ENCODE measurements around the gene HELT. TPM values are rescaled to one million over a fixed set of nuclear protein-coding genes. Genes with fewer than 3 reads are reported as not detected.

The HELT gene
- total RNA-seq, 1 donor from 2014 or later: not detected

DNA sequence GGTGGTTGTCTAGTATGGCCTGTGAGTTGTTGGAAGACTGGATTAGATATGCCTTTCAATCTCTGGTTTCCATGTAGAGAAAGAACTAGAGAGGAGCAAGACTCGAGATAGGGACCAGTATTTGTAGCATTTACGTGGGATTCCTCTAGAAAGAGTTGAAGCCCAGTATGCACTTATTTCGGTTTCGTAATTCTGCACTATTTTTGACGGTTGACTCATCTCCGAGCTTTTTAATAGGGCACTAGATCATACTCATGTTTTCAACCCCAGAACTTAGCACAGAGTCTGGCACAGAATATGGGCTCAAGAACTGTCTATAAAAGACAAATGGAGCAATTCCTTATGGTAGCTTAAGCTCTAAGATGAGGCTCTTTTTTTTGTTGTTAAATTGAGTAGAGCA lies 15.7 kb downstream of the HELT start:
- H3K27ac ChIP-seq: no peak overlapping the region
- H3K27ac Mint-ChIP-seq: no peak overlapping the region
- peaks cover 38% of the 10 kb centered on the region for H3K27me3 ChIP-seq
- H3K4me1 ChIP-seq: no peaks in the 10 kb centered on the region
- H3K9me3 ChIP-seq (ENCODE audit: low read depth): no peaks in the 10 kb centered on the region
- H3K36me3 Mint-ChIP-seq: no peaks in the 10 kb centered on the region
- peaks cover 5% of the 10 kb centered on the region for H3K9me3 Mint-ChIP-seq
- no peaks in the 10 kb centered on the region for H3F3A ChIP-seq (ENCODE audit: low read depth)
- TF ChIP-seq EZH2 (IDR thresholded peaks at IDR 0.05) (no peak), EZH2phosphoT487 (IDR thresholded peaks at IDR 0.05) (no peak)
- TF ChIP-seq, protein P1, sequence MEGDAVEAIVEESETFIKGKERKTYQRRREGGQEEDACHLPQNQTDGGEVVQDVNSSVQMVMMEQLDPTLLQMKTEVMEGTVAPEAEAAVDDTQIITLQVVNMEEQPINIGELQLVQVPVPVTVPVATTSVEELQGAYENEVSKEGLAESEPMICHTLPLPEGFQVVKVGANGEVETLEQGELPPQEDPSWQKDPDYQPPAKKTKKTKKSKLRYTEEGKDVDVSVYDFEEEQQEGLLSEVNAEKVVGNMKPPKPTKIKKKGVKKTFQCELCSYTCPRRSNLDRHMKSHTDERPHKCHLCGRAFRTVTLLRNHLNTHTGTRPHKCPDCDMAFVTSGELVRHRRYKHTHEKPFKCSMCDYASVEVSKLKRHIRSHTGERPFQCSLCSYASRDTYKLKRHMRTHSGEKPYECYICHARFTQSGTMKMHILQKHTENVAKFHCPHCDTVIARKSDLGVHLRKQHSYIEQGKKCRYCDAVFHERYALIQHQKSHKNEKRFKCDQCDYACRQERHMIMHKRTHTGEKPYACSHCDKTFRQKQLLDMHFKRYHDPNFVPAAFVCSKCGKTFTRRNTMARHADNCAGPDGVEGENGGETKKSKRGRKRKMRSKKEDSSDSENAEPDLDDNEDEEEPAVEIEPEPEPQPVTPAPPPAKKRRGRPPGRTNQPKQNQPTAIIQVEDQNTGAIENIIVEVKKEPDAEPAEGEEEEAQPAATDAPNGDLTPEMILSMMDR (IDR thresholded peaks at IDR 0.05): no peak
- no peak overlapping the region for H3K4me2 ChIP-seq
- no peak overlapping the region for H3K4me3 ChIP-seq
- DNase-seq (ENCODE audit: low spot score): no peak
- H3K27me3 Mint-ChIP-seq (ENCODE audit: insufficient read depth, low read depth): peaks cover 12% of the 10 kb centered on the region
- no peak overlapping the region for H3K9ac ChIP-seq
- no peaks in the 10 kb centered on the region for H3K4me1 Mint-ChIP-seq
- no peak overlapping the region for H2AFZ ChIP-seq (replicated peaks)
- no peaks in the 10 kb centered on the region for H3K79me2 ChIP-seq (ENCODE audit: low read depth)
- no peaks in the 10 kb centered on the region for H3K36me3 ChIP-seq
- H4K20me1 ChIP-seq (ENCODE audit: low read depth): no peaks in the 10 kb centered on the region
- no peak overlapping the region for H3K4me3 Mint-ChIP-seq

DNA sequence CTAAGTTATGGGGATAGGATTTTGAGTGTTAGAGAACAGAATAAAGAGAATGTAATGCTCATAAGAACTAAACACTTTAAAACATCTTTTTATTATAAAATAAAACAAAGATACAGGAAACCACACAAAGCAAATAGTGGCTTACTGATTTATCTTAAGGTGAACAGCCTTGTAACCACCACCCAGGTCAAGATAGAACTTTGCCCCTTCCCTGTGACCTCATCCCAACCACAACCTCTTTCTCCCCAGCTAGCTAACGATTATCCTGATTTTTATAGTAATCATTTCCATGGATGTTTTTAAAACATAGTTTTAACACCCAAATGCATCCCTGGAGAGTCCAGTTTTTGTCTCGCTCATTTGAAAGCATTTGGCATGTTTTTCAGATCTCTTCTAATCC lies 17.0 kb downstream of the HELT start:
- Histone ChIP-seq H4K20me1 (ENCODE audit: low read depth) (no peaks in the 10 kb centered on the region), H3K9me3 (ENCODE audit: low read depth) (no peaks in the 10 kb centered on the region), H3K27me3 (peaks cover 24% of the 10 kb centered on the region), H2AFZ (replicated peaks) (no peak overlapping the region), H3K79me2 (ENCODE audit: low read depth) (no peaks in the 10 kb centered on the region), H3K4me3 (no peak overlapping the region), H3K4me2 (no peak overlapping the region), H3K9ac (no peak overlapping the region), H3F3A (ENCODE audit: low read depth) (no peaks in the 10 kb centered on the region), H3K4me1 (no peaks in the 10 kb centered on the region), H3K27ac (no peak overlapping the region), H3K36me3 (no peaks in the 10 kb centered on the region)
- no peak for DNase-seq (ENCODE audit: low spot score)
- Mint-ChIP-seq H3K4me3 (no peak overlapping the region), H3K27ac (no peak overlapping the region), H3K4me1 (peaks cover 3% of the 10 kb centered on the region), H3K36me3 (no peaks in the 10 kb centered on the region), H3K27me3 (ENCODE audit: insufficient read depth, low read depth) (peaks cover 17% of the 10 kb centered on the region), H3K9me3 (peaks cover 5% of the 10 kb centered on the region)
- TF ChIP-seq, protein P1 (IDR thresholded peaks at IDR 0.05): no peak
- TF ChIP-seq EZH2 (IDR thresholded peaks at IDR 0.05): no peak

DNA sequence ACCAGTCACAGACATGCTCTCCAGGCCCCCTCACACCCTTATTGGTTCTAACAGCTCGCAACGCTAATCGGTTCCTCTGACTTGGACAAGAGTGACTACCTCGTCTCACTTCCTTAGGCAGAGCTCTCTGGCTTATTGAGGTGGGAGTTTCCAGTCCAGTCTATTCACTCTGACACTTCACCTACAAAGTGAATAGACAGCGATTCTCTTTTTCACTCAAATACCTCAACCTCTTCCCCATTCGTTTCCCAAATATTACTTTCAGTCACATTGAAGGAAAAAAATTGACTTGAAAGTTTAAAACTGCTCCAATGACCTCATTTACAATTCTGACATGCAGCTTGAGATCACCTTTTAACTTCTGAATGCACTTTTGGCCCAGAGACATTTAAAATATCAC lies 17.7 kb downstream of the HELT start:
- Mint-ChIP-seq H3K9me3 (peaks cover 5% of the 10 kb centered on the region), H3K4me3 (no peak overlapping the region), H3K4me1 (peaks cover 3% of the 10 kb centered on the region), H3K27me3 (ENCODE audit: insufficient read depth, low read depth) (peaks cover 16% of the 10 kb centered on the region), H3K27ac (no peak overlapping the region), H3K36me3 (no peaks in the 10 kb centered on the region)
- DNase-seq (ENCODE audit: low spot score): no peak
- Histone ChIP-seq H3K36me3 (no peaks in the 10 kb centered on the region), H3K27me3 (peaks cover 18% of the 10 kb centered on the region), H3K4me3 (no peak overlapping the region), H3K9ac (no peak overlapping the region), H2AFZ (replicated peaks) (no peak overlapping the region), H3K4me2 (no peak overlapping the region), H3K4me1 (no peaks in the 10 kb centered on the region), H3K9me3 (ENCODE audit: low read depth) (no peaks in the 10 kb centered on the region), H3F3A (ENCODE audit: low read depth) (no peaks in the 10 kb centered on the region), H4K20me1 (ENCODE audit: low read depth) (no peaks in the 10 kb centered on the region), H3K27ac (no peak overlapping the region), H3K79me2 (ENCODE audit: low read depth) (no peaks in the 10 kb centered on the region)
- no peak for TF ChIP-seq EZH2phosphoT487 (IDR thresholded peaks at IDR 0.05)
- TF ChIP-seq, protein P1 (IDR thresholded peaks at IDR 0.05): no peak

DNA sequence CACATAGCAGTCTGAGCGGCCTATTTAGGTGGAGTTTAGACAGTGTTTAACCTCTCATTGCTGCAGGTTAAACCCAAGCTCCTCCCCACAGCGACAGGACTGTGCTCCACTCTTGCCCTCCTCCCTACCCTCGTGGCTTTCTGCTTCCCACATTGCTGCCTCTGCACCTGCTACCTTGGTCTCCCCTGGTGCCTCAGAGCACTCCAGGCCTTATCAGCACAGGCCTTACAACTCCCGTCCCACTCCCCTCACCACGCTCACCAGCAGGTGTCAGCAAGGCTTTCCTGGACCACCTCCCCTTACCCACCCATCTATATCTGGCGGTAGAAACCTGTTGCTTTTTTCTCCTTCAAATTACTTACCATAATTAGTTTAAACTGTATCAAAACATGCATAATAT lies 18.6 kb downstream of the HELT start:
- no peaks in the 10 kb centered on the region for H3K9me3 ChIP-seq (ENCODE audit: low read depth)
- peaks cover 3% of the 10 kb centered on the region for H3K4me1 Mint-ChIP-seq
- H3K4me3 ChIP-seq: no peak overlapping the region
- no peaks in the 10 kb centered on the region for H3K79me2 ChIP-seq (ENCODE audit: low read depth)
- peaks cover 16% of the 10 kb centered on the region for H3K27me3 ChIP-seq
- no peak overlapping the region for H3K27ac Mint-ChIP-seq
- no peaks in the 10 kb centered on the region for H4K20me1 ChIP-seq (ENCODE audit: low read depth)
- TF ChIP-seq, protein P1 (IDR thresholded peaks at IDR 0.05): peak; percentile 34
- TF ChIP-seq EZH2 (IDR thresholded peaks at IDR 0.05) (no peak), EZH2phosphoT487 (IDR thresholded peaks at IDR 0.05) (no peak)
- peaks cover 5% of the 10 kb centered on the region for H3K9me3 Mint-ChIP-seq
- H3K27me3 Mint-ChIP-seq (ENCODE audit: insufficient read depth, low read depth): peaks cover 12% of the 10 kb centered on the region
- no peak overlapping the region for H3K9ac ChIP-seq
- H3K4me2 ChIP-seq: no peak overlapping the region
- no peaks in the 10 kb centered on the region for H3K4me1 ChIP-seq
- no peak overlapping the region for H3K27ac ChIP-seq
- no peaks in the 10 kb centered on the region for H3K36me3 ChIP-seq
- H3F3A ChIP-seq (ENCODE audit: low read depth): no peaks in the 10 kb centered on the region
- H2AFZ ChIP-seq (replicated peaks): no peak overlapping the region
- no peaks in the 10 kb centered on the region for H3K36me3 Mint-ChIP-seq
- DNase-seq (ENCODE audit: low spot score): peak; percentile 21
- no peak overlapping the region for H3K4me3 Mint-ChIP-seq

Data from neural progenitor cell (in vitro differentiated cells).